NCI-H2029 (cell line): Measurements from ENCODE around the gene AFAP1.

ENCODE experiments used
- DNase-seq: peaks from one replicate; lab custom pipeline; 2025; lab: John Stamatoyannopoulos, UW

Gene AFAP1

GRCh38 chr4:7819446-7819845 is 120.2 kb downstream of the AFAP1 start:
- no peak for DNase-seq

GRCh38 chr4:7818399-7818911 is 121.2 kb downstream of the AFAP1 start:
- DNase-seq: peak; percentile 57

- no peak for DNase-seq
Measured at GRCh38 chr4:7817877-7818398, 121.7 kb downstream of the AFAP1 start.

GRCh38 chr4:7816771-7817170 is 122.9 kb downstream of the AFAP1 start:
- DNase-seq: peak; percentile 40

GRCh38 chr4:7815981-7816380 is 123.7 kb downstream of the AFAP1 start:
- no peak for DNase-seq

- DNase-seq: no peak
Measured at GRCh38 chr4:7815562-7815961, 124.1 kb downstream of the AFAP1 start.

GRCh38 chr4:7814451-7814850 is 125.2 kb downstream of the AFAP1 start:
- DNase-seq: no peak

GRCh38 chr4:7813674-7814073 is 126.0 kb downstream of the AFAP1 start:
- no peak for DNase-seq

GRCh38 chr4:7812921-7813320 is 126.7 kb downstream of the AFAP1 start:
- DNase-seq: no peak

GRCh38 chr4:7812231-7812857 is 127.3 kb downstream of the AFAP1 start:
- DNase-seq: no peak

- no peak for DNase-seq
Measured at GRCh38 chr4:7811536-7812191, 128.0 kb downstream of the AFAP1 start.

GRCh38 chr4:7810783-7811535 is 128.7 kb downstream of the AFAP1 start:
- no peak for DNase-seq

- no peak for DNase-seq
Measured at GRCh38 chr4:7808752-7809151, 130.9 kb downstream of the AFAP1 start.

- DNase-seq: no peak
Measured at GRCh38 chr4:7808181-7808580, 131.5 kb downstream of the AFAP1 start.

GRCh38 chr4:7807351-7807921 is 132.2 kb downstream of the AFAP1 start:
- no peak for DNase-seq

- no peak for DNase-seq
Measured at GRCh38 chr4:7806338-7807090, 133.1 kb downstream of the AFAP1 start.

GRCh38 chr4:7805533-7806337 is 133.9 kb downstream of the AFAP1 start:
- peak; percentile 85 for DNase-seq

- no peak for DNase-seq
Measured at GRCh38 chr4:7804756-7805385, 134.8 kb downstream of the AFAP1 start.

GRCh38 chr4:7803992-7804755 is 135.5 kb downstream of the AFAP1 start:
- peak; percentile 37 for DNase-seq

- no peak for DNase-seq
Measured at GRCh38 chr4:7803371-7803770, 136.3 kb downstream of the AFAP1 start.
